ENCODE measurements around the gene ZER1. TPM values are rescaled to one million over a fixed set of nuclear protein-coding genes. Genes with fewer than 3 reads are reported as not detected.

The ZER1 gene
- total and polyA plus RNA-seq, 2 of the 8 experiments (the other 6 are each of a cell fraction or from before 2014, with no cell fraction given), result 20.5 to 26.6 TPM

DNA sequence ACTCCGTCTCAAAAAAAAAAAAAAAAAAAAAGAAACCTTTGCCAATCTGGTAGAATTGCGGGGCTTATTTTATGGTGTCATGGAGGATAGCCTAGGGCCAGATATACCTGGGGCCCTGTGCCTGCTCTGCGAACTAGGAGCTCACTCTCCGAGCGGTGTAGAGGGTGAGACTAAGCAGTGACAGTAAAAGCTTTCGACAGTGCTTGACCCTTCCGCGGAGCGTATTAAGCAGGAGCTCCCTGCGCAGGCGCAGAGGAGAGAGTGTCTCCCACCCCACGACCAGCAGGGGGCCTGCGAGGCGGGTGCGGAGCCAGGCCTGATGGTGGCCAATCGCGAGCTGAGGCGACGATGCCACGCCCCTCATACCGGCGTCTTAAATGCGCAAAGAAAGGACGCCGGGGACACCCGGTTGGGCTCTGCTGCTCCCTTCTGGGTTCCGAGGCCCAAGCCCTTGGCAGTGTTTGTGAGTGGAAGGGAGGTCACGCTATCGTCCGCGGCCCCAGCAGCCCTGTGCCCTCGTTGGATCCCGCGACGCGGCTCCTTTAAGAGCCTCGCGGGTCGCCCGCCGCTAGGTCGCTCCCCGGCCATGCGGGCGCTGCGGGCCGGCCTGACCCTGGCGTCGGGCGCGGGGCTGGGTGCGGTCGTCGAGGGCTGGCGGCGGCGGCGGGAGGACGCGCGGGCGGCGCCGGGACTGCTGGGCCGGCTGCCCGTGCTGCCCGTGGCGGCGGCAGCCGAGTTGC, 46.5 kb upstream of the ZER1 start, which contains the start of gene ENDOG (continued):
- TF ChIP-seq, protein P1, sequence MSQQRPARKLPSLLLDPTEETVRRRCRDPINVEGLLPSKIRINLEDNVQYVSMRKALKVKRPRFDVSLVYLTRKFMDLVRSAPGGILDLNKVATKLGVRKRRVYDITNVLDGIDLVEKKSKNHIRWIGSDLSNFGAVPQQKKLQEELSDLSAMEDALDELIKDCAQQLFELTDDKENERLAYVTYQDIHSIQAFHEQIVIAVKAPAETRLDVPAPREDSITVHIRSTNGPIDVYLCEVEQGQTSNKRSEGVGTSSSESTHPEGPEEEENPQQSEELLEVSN (IDR thresholded peaks at IDR 0.05), result no peak; the same call in 1 of the 2 replicates
- TF ChIP-seq SIN3A (conservative IDR thresholded peaks at IDR 0.05 in 1 of 2, IDR thresholded peaks at IDR 0.05 in 1 of 2; ENCODE audit: low read depth in 1 of 2, low read length in 2 of 2), result peak in 1 of 2 experiments; percentile 46; a peak in 2 of 4 replicates
- TF ChIP-seq POLR2AphosphoS5 (IDR thresholded peaks at IDR 0.05; ENCODE audit: low read depth, low read length), result peak; percentile 83
- no peak for TF ChIP-seq BRCA1 (IDR thresholded peaks at IDR 0.05; ENCODE audit: low read depth, low read length)
- TF ChIP-seq SP1 (IDR thresholded peaks at IDR 0.05; ENCODE audit: low read depth, low read length), result peak; percentile 46; the same call in 1 of the 2 replicates
- TF ChIP-seq POU5F1 (IDR thresholded peaks at IDR 0.05; ENCODE audit: low read depth, low read length), result no peak
- no peak for TF ChIP-seq TEAD4 (IDR thresholded peaks at IDR 0.05; ENCODE audit: low read depth, low read length)
- no peak for TF ChIP-seq CBX8 (IDR thresholded peaks at IDR 0.05; ENCODE audit: borderline replicate concordance, low read depth, low read length)
- no peak for TF ChIP-seq CTBP2 (IDR thresholded peaks at IDR 0.05; ENCODE audit: borderline replicate concordance, insufficient read depth, insufficient read length, low read length)
- TF ChIP-seq CHD2 (IDR thresholded peaks at IDR 0.05; ENCODE audit: low read length), result 0 out of 2 replicates have a peak, but pooled peaks have one; percentile 26
- no peak for TF ChIP-seq MAFK (IDR thresholded peaks at IDR 0.05; ENCODE audit: low read depth, low read length)
- peak in 1 of 2 experiments; percentile 88; a peak in 2 of 3 replicates for TF ChIP-seq POLR2A (IDR thresholded peaks at IDR 0.05; ENCODE audit: control extremely low read depth in 1 of 2, low read depth in 2 of 2, low read length in 2 of 2)
- TF ChIP-seq RAD21 (IDR thresholded peaks at IDR 0.05 in 1 of 2, conservative IDR thresholded peaks at IDR 0.05 in 1 of 2; ENCODE audit: low read depth in 2 of 2, low read length in 2 of 2), result peak in 1 of 2 experiments; percentile 10; a peak in 2 of 4 replicates
- no peak for TF ChIP-seq SP2 (IDR thresholded peaks at IDR 0.05; ENCODE audit: low read length)
- TF ChIP-seq ZNF274 (IDR thresholded peaks at IDR 0.05; ENCODE audit: borderline replicate concordance, extremely low read depth, low read length), result no peak
- TF ChIP-seq NANOG (IDR thresholded peaks at IDR 0.05; ENCODE audit: insufficient read depth, low read depth, low read length, poor library complexity, severe bottlenecking), result no peak
- no peak for TF ChIP-seq CEBPB (IDR thresholded peaks at IDR 0.05; ENCODE audit: low read depth, low read length)
- TF ChIP-seq HDAC2 (IDR thresholded peaks at IDR 0.05; ENCODE audit: borderline replicate concordance in 1 of 2, low read depth in 2 of 2, low read length in 2 of 2), result 0 out of 4 replicates have a peak, but pooled peaks of 1 of the 2 experiments have one; percentile 26
- TF ChIP-seq HDAC6 (IDR thresholded peaks at IDR 0.05; ENCODE audit: low read depth, low read length), result no peak
- TF ChIP-seq JUND (IDR thresholded peaks at IDR 0.05; ENCODE audit: low read length), result no peak
- TF ChIP-seq EGR1 (IDR thresholded peaks at IDR 0.05; ENCODE audit: borderline replicate concordance, low read depth, low read length), result no peak
